Measurements from ENCODE around the gene UPF1. TPM values are rescaled to one million over a fixed set of nuclear protein-coding genes. Genes with fewer than 3 reads are reported as not detected.

Gene UPF1
- total and polyA plus RNA-seq, 4 donors: 48.3 to 89.2 (median 64.5) TPM

DNA sequence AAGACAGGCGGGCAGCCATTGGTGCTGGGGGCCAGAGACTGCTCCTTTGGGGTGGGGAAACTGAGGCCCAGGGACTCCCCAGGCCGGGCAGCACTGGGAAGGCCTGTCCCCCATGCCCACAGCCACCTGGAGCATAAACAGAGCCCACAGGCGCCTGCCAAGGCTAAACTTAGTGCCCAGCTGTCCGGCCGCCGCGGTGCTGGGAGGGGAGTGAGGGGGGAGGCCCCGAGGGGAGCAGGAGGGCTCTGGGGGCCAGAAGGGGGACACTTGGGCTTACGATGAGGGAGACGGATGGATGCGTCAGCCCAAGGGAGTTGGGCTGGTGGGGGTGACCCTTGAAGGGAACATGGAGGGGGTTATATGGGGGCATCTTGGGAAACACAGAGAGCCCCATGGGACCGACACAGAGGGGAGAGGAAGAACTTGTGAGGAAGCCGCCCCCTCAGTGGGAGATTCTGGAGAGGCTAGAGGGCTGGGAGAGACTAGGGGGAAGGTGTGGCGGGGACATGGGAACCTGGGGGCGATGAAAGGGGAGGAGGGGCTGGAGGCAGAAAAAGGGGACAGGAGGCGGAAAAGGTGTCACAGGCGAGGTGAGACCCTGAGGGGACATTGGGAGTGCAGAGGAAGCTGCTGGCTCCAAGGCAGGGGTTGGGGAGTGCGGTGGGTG is 62.0 kb downstream of the UPF1 start:
- no peak overlapping the region for H3K9ac ChIP-seq (ENCODE audit: insufficient read depth in 1 of 2, low read length in 2 of 2)

DNA sequence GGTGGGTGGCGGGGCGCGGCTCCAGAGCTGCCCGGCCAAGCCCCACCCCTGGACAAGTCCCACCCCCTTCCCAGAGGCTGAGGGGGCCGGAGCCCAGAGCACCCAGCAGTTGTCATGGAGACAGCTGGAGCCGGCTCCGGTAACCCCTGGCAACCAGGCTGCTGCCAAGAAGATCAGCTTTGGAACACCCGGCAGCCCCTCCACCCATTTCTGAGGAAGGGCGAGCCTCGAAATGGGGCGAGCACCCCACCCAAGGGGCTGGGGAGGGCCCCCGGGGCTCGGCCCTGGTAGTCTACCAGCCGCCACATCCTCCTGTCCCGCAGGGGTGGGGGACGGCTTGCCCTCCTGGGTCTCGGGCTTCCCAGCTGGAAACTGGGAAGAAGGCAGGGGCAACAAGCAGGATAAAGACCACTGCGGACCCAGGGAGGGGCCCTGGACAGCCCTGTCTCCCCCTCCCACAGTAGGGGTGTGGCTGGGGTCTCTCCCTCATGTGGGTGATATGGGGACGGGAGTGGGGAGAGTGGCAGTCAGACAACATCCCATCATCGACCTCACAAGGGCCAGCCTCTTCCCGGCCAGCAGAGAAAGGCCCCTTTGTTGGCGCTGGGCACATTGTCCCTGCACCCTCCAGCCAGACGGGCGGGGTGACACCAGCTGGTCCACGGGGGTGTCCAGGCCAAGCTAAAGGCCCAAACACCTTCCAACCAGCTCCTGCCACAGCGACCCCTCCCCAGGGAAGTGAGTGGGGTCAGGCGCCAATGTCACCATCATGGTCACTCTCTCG is 62.7 kb downstream of the UPF1 start:
- ATAC-seq (ENCODE audit: insufficient read depth, low FRiP score) (no peak), DNase-seq (peak; percentile 90 to 91 (median 90))
- Histone ChIP-seq H3K4me3 (no peak overlapping the region), H3K36me3 (ENCODE audit: control insufficient read depth in 4 of 4, insufficient read depth in 4 of 4, low read length in 4 of 4) (peaks cover 0 to 9% (median 0%) of the 10 kb centered on the region in 4 donors), H3K27ac (ENCODE audit: low read depth in 1 of 2, low read length in 1 of 2) (no peak overlapping the region), H3K27me3 (ENCODE audit: control insufficient read depth in 3 of 3, insufficient read depth in 3 of 3, low read length in 2 of 3) (peaks cover 0 to 8% (median 0%) of the 10 kb centered on the region in 3 donors), H3K9me3 (ENCODE audit: control insufficient read depth in 4 of 4, insufficient read depth in 3 of 4, low read length in 3 of 4) (peaks cover 0 to 2% (median 0%) of the 10 kb centered on the region in 4 donors), H3K9ac (ENCODE audit: insufficient read depth in 1 of 2, low read length in 2 of 2) (no peak overlapping the region), H3K4me1 (ENCODE audit: control insufficient read depth in 5 of 5, insufficient read depth in 5 of 5, low read length in 5 of 5) (peaks cover 0 to 21% (median 0%) of the 10 kb centered on the region in 5 donors)
- TF ChIP-seq, protein P1, sequence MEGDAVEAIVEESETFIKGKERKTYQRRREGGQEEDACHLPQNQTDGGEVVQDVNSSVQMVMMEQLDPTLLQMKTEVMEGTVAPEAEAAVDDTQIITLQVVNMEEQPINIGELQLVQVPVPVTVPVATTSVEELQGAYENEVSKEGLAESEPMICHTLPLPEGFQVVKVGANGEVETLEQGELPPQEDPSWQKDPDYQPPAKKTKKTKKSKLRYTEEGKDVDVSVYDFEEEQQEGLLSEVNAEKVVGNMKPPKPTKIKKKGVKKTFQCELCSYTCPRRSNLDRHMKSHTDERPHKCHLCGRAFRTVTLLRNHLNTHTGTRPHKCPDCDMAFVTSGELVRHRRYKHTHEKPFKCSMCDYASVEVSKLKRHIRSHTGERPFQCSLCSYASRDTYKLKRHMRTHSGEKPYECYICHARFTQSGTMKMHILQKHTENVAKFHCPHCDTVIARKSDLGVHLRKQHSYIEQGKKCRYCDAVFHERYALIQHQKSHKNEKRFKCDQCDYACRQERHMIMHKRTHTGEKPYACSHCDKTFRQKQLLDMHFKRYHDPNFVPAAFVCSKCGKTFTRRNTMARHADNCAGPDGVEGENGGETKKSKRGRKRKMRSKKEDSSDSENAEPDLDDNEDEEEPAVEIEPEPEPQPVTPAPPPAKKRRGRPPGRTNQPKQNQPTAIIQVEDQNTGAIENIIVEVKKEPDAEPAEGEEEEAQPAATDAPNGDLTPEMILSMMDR (IDR thresholded peaks at IDR 0.05; ENCODE audit: control extremely low read depth, extremely low read depth): no peak
- WGBS, 2 donors: 10 to 16% methylated on average over 25 to 28 of the region's 28 CpGs

More for the DNA sequence above, 62.0 kb downstream of the UPF1 start:
- Histone ChIP-seq H3K27me3 (ENCODE audit: control insufficient read depth in 3 of 3, insufficient read depth in 3 of 3, low read length in 2 of 3) (peaks cover 0 to 8% (median 0%) of the 10 kb centered on the region in 3 donors), H3K9me3 (ENCODE audit: control insufficient read depth in 4 of 4, insufficient read depth in 3 of 4, low read length in 3 of 4) (peaks cover 0 to 1% (median 0%) of the 10 kb centered on the region in 4 donors), H3K4me1 (ENCODE audit: control insufficient read depth in 5 of 5, insufficient read depth in 5 of 5, low read length in 5 of 5) (peaks cover 0 to 21% (median 0%) of the 10 kb centered on the region in 5 donors), H3K36me3 (ENCODE audit: control insufficient read depth in 4 of 4, insufficient read depth in 4 of 4, low read length in 4 of 4) (peaks cover 0 to 2% (median 0%) of the 10 kb centered on the region in 4 donors), H3K27ac (ENCODE audit: low read depth in 1 of 2, low read length in 1 of 2) (no peak overlapping the region), H3K4me3 (no peak overlapping the region)
- TF ChIP-seq, protein P1 (IDR thresholded peaks at IDR 0.05; ENCODE audit: control extremely low read depth, extremely low read depth): no peak
- peak in 1 of 3 donors; percentile 14 for DNase-seq
- ATAC-seq (ENCODE audit: insufficient read depth, low FRiP score): no peak
- 57 to 69% methylated on average over 15 to 18 of the region's 18 CpGs for WGBS, 2 donors

DNA sequence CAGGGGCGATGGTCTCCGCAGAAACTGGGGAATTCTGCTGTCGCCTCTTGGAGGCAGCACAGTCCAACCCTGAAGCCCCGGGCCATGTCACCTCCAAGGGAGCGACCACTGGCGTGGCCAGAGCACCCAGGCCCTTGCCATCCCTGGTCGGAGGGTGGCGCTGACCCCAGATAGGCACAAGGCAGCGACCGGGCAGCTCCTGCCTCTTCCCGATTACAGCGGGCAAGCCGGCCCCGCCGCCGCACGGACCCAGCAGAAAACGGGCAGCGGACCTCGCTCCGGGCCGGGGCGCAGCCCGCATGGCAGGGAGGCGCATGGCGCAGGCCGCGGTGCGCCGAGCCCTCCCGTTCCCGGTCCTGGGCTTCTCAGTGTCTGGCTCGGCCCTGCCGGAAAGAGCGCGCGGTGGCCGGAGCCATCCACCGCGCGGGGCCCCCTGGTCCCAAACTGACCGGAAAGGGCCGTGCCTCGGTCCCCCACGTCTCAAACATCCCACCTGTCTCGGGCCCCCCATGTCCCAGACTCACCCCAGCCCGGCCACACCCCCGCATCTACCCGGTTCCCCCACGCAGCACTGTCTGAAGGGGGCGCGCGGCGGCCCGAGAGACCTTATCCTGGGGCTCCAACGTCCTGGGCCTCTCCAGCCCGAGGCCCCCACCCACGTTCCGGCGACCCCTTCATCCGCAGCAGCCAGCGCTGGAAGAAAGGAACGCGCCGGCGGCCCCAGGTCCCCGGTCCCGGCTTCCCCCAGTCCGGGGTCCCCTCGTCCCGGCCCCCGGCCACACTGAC is 63.5 kb downstream of the UPF1 start:
- ATAC-seq (ENCODE audit: insufficient read depth, low FRiP score) (no peak), DNase-seq (peak; percentile 38 to 52 (median 51))
- Histone ChIP-seq H3K4me1 (ENCODE audit: control insufficient read depth in 5 of 5, insufficient read depth in 5 of 5, low read length in 5 of 5) (peaks cover 0 to 21% (median 0%) of the 10 kb centered on the region in 5 donors), H3K4me3 (no peak overlapping the region), H3K9ac (ENCODE audit: insufficient read depth in 1 of 2, low read length in 2 of 2) (no peak overlapping the region), H3K27ac (ENCODE audit: low read depth in 1 of 2, low read length in 1 of 2) (no peak overlapping the region), H3K27me3 (ENCODE audit: control insufficient read depth in 3 of 3, insufficient read depth in 3 of 3, low read length in 2 of 3) (peaks cover 0 to 8% (median 0%) of the 10 kb centered on the region in 3 donors), H3K36me3 (ENCODE audit: control insufficient read depth in 4 of 4, insufficient read depth in 4 of 4, low read length in 4 of 4) (peaks cover 0 to 17% (median 3%) of the 10 kb centered on the region in 4 donors), H3K9me3 (ENCODE audit: control insufficient read depth in 4 of 4, insufficient read depth in 3 of 4, low read length in 3 of 4) (peaks cover 0 to 2% (median 0%) of the 10 kb centered on the region in 4 donors)
- TF ChIP-seq, protein P1 (IDR thresholded peaks at IDR 0.05; ENCODE audit: control extremely low read depth, extremely low read depth): no peak
- 1 to 2% methylated on average over 71 to 72 of the region's 72 CpGs for WGBS, 2 donors
